Neuronal stem cell (in vitro differentiated cells): ENCODE data around the gene HGD.

ENCODE experiments used
- DNase-seq: peaks from one replicate; pipeline ENCODE4 v3.0.0-alpha.2; 2013; ENCODE audit warnings: low spot score
- H2AFZ ChIP-seq: one replicate; pipeline ENCODE4 v1.6.1; 2013; ENCODE audit warnings: mild to moderate bottlenecking, low read length, inconsistent platforms
- H2AK5ac ChIP-seq: 2 replicates; pipeline ENCODE4 v1.6.1; 2013; ENCODE audit warnings: low read depth, mild to moderate bottlenecking, inconsistent platforms, low read length, moderate library complexity, mixed read lengths
- H2BK120ac ChIP-seq: 2 replicates; pipeline ENCODE4 v1.6.1; 2013; ENCODE audit warnings: low read depth, mild to moderate bottlenecking, inconsistent platforms, low read length, moderate library complexity, mixed read lengths
- H2BK12ac ChIP-seq: one replicate; pipeline ENCODE4 v1.6.1; 2013; ENCODE audit warnings: low read length, inconsistent platforms
- H2BK15ac ChIP-seq: 2 replicates; pipeline ENCODE4 v1.6.1; 2013; ENCODE audit warnings: mild to moderate bottlenecking, low read length, inconsistent platforms, mixed read lengths
- H2BK5ac ChIP-seq: one replicate; pipeline ENCODE4 v1.6.1; 2013; ENCODE audit warnings: inconsistent platforms, mild to moderate bottlenecking, low read length, moderate library complexity
- H3K14ac ChIP-seq: one replicate; pipeline ENCODE4 v1.6.1; 2013; ENCODE audit warnings: low read length, inconsistent platforms
- H3K18ac ChIP-seq: 2 replicates; pipeline ENCODE4 v1.6.1; 2013; ENCODE audit warnings: low read length, inconsistent platforms
- H3K23ac ChIP-seq: 2 replicates; pipeline ENCODE4 v1.6.1; 2013; ENCODE audit warnings: low read depth, mild to moderate bottlenecking, mixed read lengths, low read length, inconsistent platforms; ENCODE audit not compliant: poor library complexity
- H3K27ac ChIP-seq: replicated peaks from 3 replicates; pipeline ENCODE4 v1.5.1; 2013; ENCODE audit warnings: low read length, inconsistent platforms
- H3K27me3 ChIP-seq, 3 experiments: 2 replicates each; pipeline ENCODE4 v1.6.1; 2013; ENCODE audit warnings: low read length in 3 of 3, mild to moderate bottlenecking in 2 of 3, inconsistent platforms in 1 of 3, low read depth in 1 of 3, mixed read lengths in 1 of 3, moderate library complexity in 1 of 3; ENCODE audit not compliant: control insufficient read depth in 3 of 3, insufficient read depth in 3 of 3
- H3K36me3 ChIP-seq, 2 donors: replicated peaks in 1 of 2; 2 replicates each; pipeline ENCODE4 v1.6.1; 2013; ENCODE audit warnings: low read length in 2 of 2; ENCODE audit not compliant: control insufficient read depth in 2 of 2, insufficient read depth in 2 of 2
- H3K4ac ChIP-seq: 2 replicates; pipeline ENCODE4 v1.6.1; 2013; ENCODE audit warnings: inconsistent platforms, mild to moderate bottlenecking, low read length, moderate library complexity
- H3K4me1 ChIP-seq, 2 donors: 1 replicate in 1 of 2; 2 replicates in 1 of 2; pipeline ENCODE4 v1.6.1; 2013; ENCODE audit warnings: low read length in 2 of 2, low read depth in 1 of 2; ENCODE audit not compliant: control insufficient read depth in 2 of 2, insufficient read depth in 1 of 2
- H3K4me2 ChIP-seq: one replicate; pipeline ENCODE4 v1.6.1; 2013; ENCODE audit warnings: mild to moderate bottlenecking, low read length, inconsistent platforms; ENCODE audit not compliant: insufficient read depth, poor library complexity, severe bottlenecking
- H3K4me3 ChIP-seq, 2 donors: 2 replicates each; pipeline ENCODE4 v1.5.1; 2013; ENCODE audit warnings: low read length in 2 of 2, mild to moderate bottlenecking in 2 of 2, inconsistent platforms in 1 of 2, moderate library complexity in 1 of 2
- H3K79me1 ChIP-seq: one replicate; pipeline ENCODE4 v1.6.1; 2013; ENCODE audit warnings: low read depth, mild to moderate bottlenecking, inconsistent platforms, low read length, moderate library complexity
- H3K9ac ChIP-seq: one replicate; pipeline ENCODE4 v1.6.1; 2013; ENCODE audit warnings: mild to moderate bottlenecking, low read depth, low read length, inconsistent platforms; ENCODE audit not compliant: poor library complexity
- H3K9me3 ChIP-seq, 2 donors: replicated peaks in 1 of 2; 2 replicates each; pipeline versions ENCODE3 to v1.6.1; 2013; ENCODE audit warnings: low read length in 2 of 2, mild to moderate bottlenecking in 2 of 2, inconsistent platforms in 1 of 2, low read depth in 1 of 2, mixed read lengths in 1 of 2, moderate library complexity in 1 of 2; ENCODE audit not compliant: control insufficient read depth in 2 of 2, insufficient read depth in 1 of 2
- H4K8ac ChIP-seq: one replicate; pipeline ENCODE4 v1.6.1; 2013; ENCODE audit warnings: low read depth, mild to moderate bottlenecking, inconsistent platforms, low read length, moderate library complexity
- H4K91ac ChIP-seq: one replicate; pipeline ENCODE4 v1.6.1; 2013; ENCODE audit warnings: low read length, low read depth, mild to moderate bottlenecking, inconsistent platforms; ENCODE audit not compliant: poor library complexity
- WGBS, 2 donors: extraction: QIAGEN DNeasy Blood & Tissue Kit; methylation state at CpG; one replicate each; pipeline ENCODE4 v1.1.7; 2013; ENCODE audit warnings: missing lambda C conversion rate in 2 of 2, mixed read lengths in 1 of 2; ENCODE audit not compliant: insufficient read length in 2 of 2, insufficient replicate concordance in 1 of 2; ENCODE audit errors: extremely low coverage in 2 of 2; 5-methylcytosine and 5-hydroxymethylcytosine counted together

Gene HGD

DNA sequence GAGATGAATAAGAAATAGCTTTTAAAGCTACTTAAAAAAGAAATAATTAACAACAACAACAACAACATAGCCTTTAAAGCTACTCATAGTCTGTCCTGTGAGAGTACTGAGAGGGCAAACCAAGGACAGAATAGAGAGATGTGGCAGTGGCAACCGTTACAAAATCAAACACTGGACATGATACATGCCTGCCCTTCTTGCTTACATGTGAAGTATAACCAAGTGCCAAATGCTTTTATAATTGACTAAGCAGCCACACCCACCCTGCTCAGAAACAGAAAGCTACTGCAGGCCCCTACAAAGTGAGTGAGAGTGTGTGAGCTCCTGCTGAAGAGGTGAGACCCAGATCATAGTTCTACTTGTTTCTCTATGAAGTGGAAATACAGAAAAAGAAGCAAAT lies 47.5 kb downstream of the HGD start:
- Histone ChIP-seq H3K9ac (no peak overlapping the region), H2BK5ac (no peak overlapping the region), H3K4me2 (no peak overlapping the region), H3K36me3 (no peaks in the 10 kb centered on the region), H3K9me3 (no peaks in the 10 kb centered on the region), H4K91ac (no peak overlapping the region), H3K18ac (no peak overlapping the region), H3K27me3 (no peaks in the 10 kb centered on the region), H3K14ac (no peak overlapping the region), H3K23ac (no peak overlapping the region), H3K79me1 (no peaks in the 10 kb centered on the region), H2AFZ (no peak overlapping the region), H2AK5ac (no peak overlapping the region), H3K27ac (no peak overlapping the region), H2BK12ac (no peak overlapping the region), H2BK120ac (no peak overlapping the region), H4K8ac (no peak overlapping the region), H3K4ac (no peak overlapping the region), H3K4me3 (no peak overlapping the region), H2BK15ac (no peak overlapping the region), H3K4me1 (no peaks in the 10 kb centered on the region)
- WGBS, 2 donors, result no CpG with 5 or more reads among the region's 1 CpG
- no peak for DNase-seq

DNA sequence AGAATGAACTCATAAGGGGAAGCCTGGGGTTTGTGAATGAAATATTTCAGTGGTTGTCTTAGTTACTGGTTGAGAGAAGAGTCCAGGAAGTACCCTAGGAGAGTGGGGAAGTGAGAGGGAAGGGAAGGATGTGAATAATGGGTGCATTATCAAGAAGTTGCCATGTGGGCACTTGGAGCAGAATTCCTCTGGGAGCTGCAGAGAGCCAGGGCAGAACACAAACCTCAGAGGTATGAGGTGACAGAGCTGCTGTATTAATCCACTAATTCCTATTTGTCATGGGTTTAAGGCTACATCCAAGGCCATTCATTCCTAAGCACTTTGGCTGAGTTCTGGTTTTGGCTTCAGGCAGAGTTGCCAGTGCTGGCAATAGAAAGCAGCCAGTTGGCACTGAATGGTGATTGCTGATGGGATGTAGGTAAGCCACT lies 56.9 kb downstream of the HGD start:
- no peak overlapping the region for H2BK15ac ChIP-seq
- no peak for DNase-seq

DNA sequence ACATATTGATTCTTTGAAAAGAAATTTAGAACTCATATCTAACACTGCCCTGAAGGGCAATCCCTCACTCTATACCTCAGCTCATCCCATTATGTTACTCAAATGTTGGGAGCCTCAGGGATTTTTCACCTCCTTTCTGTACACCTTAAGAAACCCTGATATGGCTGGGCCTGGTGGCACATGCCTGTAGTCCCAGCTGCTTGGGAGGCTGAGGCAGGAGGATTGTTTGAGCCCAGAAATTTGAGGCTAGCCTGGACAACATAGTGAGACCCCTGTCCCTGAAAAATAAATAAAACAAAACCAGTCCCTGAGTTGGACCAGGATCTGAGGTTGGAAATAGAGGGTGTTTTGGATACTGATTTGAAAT lies 58.3 kb downstream of the HGD start:
- Histone ChIP-seq H3K9me3 (peaks cover 7 to 15% of the 10 kb centered on the region in 2 donors), H3K27me3 (no peaks in the 10 kb centered on the region), H3K14ac (no peak overlapping the region), H3K9ac (no peak overlapping the region), H3K4me2 (no peak overlapping the region), H2BK15ac (no peak overlapping the region), H2AFZ (no peak overlapping the region), H4K8ac (no peak overlapping the region), H3K4ac (no peak overlapping the region), H2BK120ac (no peak overlapping the region), H2BK12ac (no peak overlapping the region), H3K4me3 (no peak overlapping the region), H2BK5ac (no peak overlapping the region), H3K23ac (no peak overlapping the region), H3K4me1 (no peaks in the 10 kb centered on the region), H3K18ac (no peak overlapping the region), H2AK5ac (no peak overlapping the region), H3K79me1 (no peaks in the 10 kb centered on the region), H4K91ac (no peak overlapping the region), H3K36me3 (no peaks in the 10 kb centered on the region), H3K27ac (no peak overlapping the region)
- DNase-seq, result no peak

More for the DNA sequence above, 56.9 kb downstream of the HGD start:
- Histone ChIP-seq H3K9me3 (peaks cover 7 to 15% of the 10 kb centered on the region in 2 donors), H4K8ac (no peak overlapping the region), H4K91ac (no peak overlapping the region), H2AK5ac (no peak overlapping the region), H3K4me3 (no peak overlapping the region), H3K4me2 (no peak overlapping the region), H3K4ac (no peak overlapping the region), H3K18ac (no peak overlapping the region), H2BK5ac (no peak overlapping the region), H3K4me1 (no peaks in the 10 kb centered on the region), H2AFZ (peak overlapping the region; percentile 29), H2BK12ac (no peak overlapping the region), H3K9ac (no peak overlapping the region), H3K79me1 (no peaks in the 10 kb centered on the region), H3K27ac (no peak overlapping the region), H3K27me3 (no peaks in the 10 kb centered on the region), H3K36me3 (no peaks in the 10 kb centered on the region), H2BK120ac (no peak overlapping the region), H3K14ac (no peak overlapping the region), H3K23ac (no peak overlapping the region)

DNA sequence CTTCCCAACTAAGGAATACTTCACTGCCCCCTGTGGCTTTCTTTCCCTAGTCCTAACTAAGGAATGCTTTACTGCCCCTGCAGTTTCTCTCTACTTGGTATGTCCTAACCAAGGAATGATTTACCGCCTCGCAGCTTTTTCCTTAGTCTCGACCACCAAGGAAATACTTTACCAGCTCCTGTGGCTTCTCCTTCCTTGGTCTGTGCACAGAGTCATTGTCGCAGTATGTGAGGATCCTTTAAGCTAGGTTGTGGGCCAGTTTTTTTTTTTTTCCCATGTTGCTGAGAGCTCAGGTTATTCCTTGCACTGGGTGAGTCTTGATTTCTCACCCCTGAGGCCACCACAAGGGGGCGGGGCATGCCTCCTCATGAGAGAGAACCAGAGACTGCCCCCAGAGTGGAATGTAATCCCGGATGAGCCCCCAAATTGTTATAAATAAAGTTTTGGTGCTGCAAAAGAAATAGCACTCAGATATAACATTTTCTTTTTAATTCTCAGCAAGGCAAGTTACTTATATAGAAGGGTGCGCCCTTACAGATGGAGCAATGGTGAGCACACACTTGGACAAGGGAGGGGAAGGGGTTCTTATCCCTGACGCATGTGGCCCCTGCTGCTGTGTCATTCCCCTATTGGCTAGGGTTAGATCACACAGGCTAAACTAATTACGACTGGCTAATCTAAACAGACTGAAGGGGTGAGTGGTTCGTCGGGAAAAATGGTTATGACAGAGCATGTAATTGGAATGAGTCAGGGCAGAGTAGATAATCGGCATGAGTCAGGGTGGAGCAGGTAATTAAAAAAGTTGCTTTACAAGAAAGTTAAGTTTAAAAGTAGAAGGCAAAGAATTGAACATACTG lies 58.9 kb downstream of the HGD start:
- H2BK5ac ChIP-seq, result no peak overlapping the region

More for the DNA sequence above, 58.9 kb downstream of the HGD start:
- no peak overlapping the region for H3K27ac ChIP-seq
- H3K9ac ChIP-seq, result no peak overlapping the region
- H3K9me3 ChIP-seq, result peaks cover 7 to 15% of the 10 kb centered on the region in 2 donors
- no peak overlapping the region for H2AK5ac ChIP-seq
- no peak overlapping the region for H2BK15ac ChIP-seq
- no CpG with 5 or more reads among the region's 12 CpGs for WGBS, 2 donors
- H2AFZ ChIP-seq, result no peak overlapping the region
- H2BK120ac ChIP-seq, result no peak overlapping the region
- DNase-seq, result no peak
- H3K14ac ChIP-seq, result no peak overlapping the region
- H3K4me2 ChIP-seq, result no peak overlapping the region
- H3K4me1 ChIP-seq, result no peaks in the 10 kb centered on the region
- no peaks in the 10 kb centered on the region for H3K79me1 ChIP-seq
- H3K27me3 ChIP-seq, result no peaks in the 10 kb centered on the region
- no peak overlapping the region for H4K91ac ChIP-seq
- H3K36me3 ChIP-seq, result no peaks in the 10 kb centered on the region
- H3K4ac ChIP-seq, result no peak overlapping the region
- no peak overlapping the region for H3K18ac ChIP-seq
- H3K4me3 ChIP-seq, result no peak overlapping the region
- no peak overlapping the region for H3K23ac ChIP-seq
- no peak overlapping the region for H2BK12ac ChIP-seq
- no peak overlapping the region for H4K8ac ChIP-seq
